Measurements from ENCODE around the gene SLC44A3. TPM values are rescaled to one million over a fixed set of nuclear protein-coding genes. Genes with fewer than 3 reads are reported as not detected.

Gene SLC44A3
- total RNA-seq, 4 donors from 2014 or later, result 0.63 to 1.7 (median 0.83) TPM

DNA sequence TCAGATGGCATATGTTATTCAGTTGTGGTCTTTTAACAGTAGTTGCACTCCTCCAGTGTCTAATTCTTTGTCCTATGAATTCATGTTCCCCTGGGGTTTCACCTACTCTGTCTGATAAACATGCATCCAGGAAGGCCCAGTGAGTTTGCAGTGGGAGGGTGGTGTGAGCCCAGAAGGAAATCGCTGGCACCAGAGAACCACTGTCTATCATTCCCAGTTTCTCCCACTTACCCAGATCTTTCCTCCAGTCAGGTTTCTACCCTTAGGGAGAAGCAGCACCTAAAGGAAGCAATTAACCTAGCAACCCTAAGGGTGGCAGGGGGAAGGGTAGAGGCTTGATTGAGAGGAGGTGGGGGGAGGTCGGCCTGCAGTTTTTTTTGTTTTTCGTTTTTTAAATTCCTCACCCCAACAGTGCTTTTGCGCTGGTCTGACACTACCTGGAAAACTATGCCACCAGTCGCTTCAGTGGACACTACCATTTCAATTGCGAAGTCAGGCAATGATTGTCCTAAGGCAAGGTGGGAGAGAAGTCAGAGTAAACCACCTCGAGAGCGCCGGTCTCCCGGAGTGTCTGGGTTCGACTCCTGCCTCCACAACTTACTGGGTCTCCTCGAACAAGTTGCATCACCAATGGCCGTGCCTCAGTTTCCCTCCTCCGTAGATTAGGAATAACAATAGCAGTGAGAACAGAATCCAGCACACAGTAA lies 766 bp upstream of the SLC44A3 start:
- intact Hi-C loops (cut with DNase I), result no loop called here
- WGBS, result 55% methylated on average over 14 of the region's 14 CpGs
- TF ChIP-seq EP300 (IDR thresholded peaks at IDR 0.05), result no peak
- TF ChIP-seq POLR2AphosphoS5 (IDR thresholded peaks at IDR 0.05), result no peak
- TF ChIP-seq POLR2A (IDR thresholded peaks at IDR 0.05; ENCODE audit: low read depth), result no peak
- TF ChIP-seq CTCF (IDR thresholded peaks at IDR 0.05), result no peak

DNA sequence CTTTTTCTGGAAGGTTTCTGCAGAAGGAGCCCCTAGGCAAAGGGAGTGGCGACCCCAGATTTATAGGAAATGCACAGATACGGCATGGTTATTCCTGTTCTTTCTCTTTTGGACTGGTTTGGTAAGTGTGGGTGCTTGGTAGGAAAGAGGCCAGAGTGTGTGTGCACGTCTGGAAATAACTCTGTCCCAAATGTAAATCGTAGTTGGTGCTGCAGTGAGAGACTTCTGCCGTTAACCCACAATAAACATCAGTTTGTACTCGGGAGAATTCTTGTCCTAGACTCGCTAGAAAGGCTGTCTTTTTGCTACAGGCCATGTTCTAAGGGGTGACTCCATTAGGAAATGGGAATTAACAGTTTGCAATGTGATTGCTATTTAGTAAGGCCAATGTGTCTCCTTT lies 779 bp downstream of the SLC44A3 start:
- H3K4me1 ChIP-seq, result peaks cover 5 to 16% (median 14%) of the 10 kb centered on the region in 4 donors
- H3K27me3 ChIP-seq, result no peaks in the 10 kb centered on the region
- DNase-seq (ENCODE audit: extremely low spot score), result no peak
- no peak for TF ChIP-seq POLR2A (IDR thresholded peaks at IDR 0.05; ENCODE audit: low read depth)
- no peak for TF ChIP-seq EP300 (IDR thresholded peaks at IDR 0.05)
- no peak for TF ChIP-seq CTCF (IDR thresholded peaks at IDR 0.05)
- no peak for TF ChIP-seq POLR2AphosphoS5 (IDR thresholded peaks at IDR 0.05)
- peak overlapping the region; percentile 62 to 84 (median 68) for H3K4me3 ChIP-seq
- 82% methylated on average over 6 of the region's 7 CpGs for WGBS
- no peaks in the 10 kb centered on the region for H3K36me3 ChIP-seq
- H3K9me3 ChIP-seq, result no peaks in the 10 kb centered on the region
- no peak overlapping the region for H3K27ac ChIP-seq (replicated peaks in 1 of 4)
- intact Hi-C loops (cut with DNase I), result no loop called here

More for the DNA sequence above, 766 bp upstream of the SLC44A3 start:
- Histone ChIP-seq H3K36me3 (no peaks in the 10 kb centered on the region), H3K27ac (replicated peaks in 1 of 4) (peak overlapping the region in 1 of 4 donors; percentile 56), H3K9me3 (no peaks in the 10 kb centered on the region), H3K27me3 (no peaks in the 10 kb centered on the region), H3K4me3 (peak overlapping the region; percentile 62 to 84 (median 68)), H3K4me1 (peaks cover 5 to 16% (median 14%) of the 10 kb centered on the region in 4 donors)
- DNase-seq (ENCODE audit: extremely low spot score), result no peak

DNA sequence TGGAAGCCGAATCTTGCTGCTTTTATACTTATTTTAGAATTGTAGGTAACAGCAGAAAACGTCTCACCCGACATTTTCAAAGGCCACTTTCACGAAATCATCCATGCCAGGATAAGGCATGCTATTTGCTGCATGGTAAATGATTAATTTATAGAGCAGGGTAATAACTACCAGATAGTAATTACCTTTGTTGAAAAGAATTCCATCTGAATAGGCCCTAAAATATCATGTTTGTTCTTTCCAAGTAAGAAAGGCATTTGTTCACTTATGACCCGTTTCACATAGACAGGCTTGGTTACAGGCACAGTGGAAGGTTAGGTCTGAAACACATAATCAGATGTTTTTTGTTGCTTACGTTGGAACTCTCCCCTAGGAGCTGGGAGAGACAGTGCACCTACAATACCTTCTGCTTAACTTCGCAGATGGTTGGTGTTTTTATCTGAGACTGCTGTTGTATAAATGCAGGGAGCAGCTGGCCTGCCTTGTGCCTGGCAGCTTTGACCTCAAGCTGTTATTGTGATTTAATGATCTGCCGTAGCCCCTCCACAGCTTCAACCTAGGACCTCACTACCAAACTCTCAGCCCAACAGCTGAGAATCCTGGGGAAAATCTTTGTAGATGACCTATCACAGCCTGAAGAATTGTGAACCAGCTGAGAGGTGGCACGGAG lies 1.6 kb downstream of the SLC44A3 start:
- Histone ChIP-seq H3K9me3 (no peaks in the 10 kb centered on the region), H3K4me3 (no peak overlapping the region), H3K27me3 (no peaks in the 10 kb centered on the region), H3K36me3 (no peaks in the 10 kb centered on the region), H3K4me1 (peaks cover 5 to 16% (median 14%) of the 10 kb centered on the region in 4 donors), H3K27ac (replicated peaks in 1 of 4) (no peak overlapping the region)
- intact Hi-C loops (cut with DNase I), result no loop called here
- no peak for DNase-seq (ENCODE audit: extremely low spot score)
- TF ChIP-seq CTCF (IDR thresholded peaks at IDR 0.05) (no peak), POLR2AphosphoS5 (IDR thresholded peaks at IDR 0.05) (no peak), EP300 (IDR thresholded peaks at IDR 0.05) (no peak), POLR2A (IDR thresholded peaks at IDR 0.05; ENCODE audit: low read depth) (no peak)
- whole genome bisulfite sequencing, result 92% methylated on average over 9 of the region's 9 CpGs

DNA sequence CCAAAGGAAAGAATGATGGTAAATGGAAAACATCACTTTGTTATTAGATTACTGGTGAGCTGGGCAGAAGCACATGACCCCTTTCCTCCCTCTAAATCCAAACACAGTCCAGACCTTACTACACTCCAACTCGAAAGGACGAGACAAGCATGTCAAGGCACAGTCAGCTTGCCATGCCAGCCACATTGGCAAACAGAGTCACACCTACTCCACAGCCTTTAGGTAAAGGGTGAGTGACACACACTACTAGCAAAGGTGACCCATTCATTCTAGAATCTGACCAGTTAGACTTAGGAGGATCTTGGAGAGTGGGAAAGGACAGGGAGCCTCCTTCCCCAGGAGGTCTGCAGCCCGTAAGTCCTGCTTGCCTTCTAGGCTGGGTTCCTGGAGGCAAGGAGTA lies 3.0 kb downstream of the SLC44A3 start:
- Histone ChIP-seq H3K27ac (replicated peaks in 1 of 4) (no peak overlapping the region), H3K27me3 (no peaks in the 10 kb centered on the region), H3K36me3 (no peaks in the 10 kb centered on the region), H3K9me3 (no peaks in the 10 kb centered on the region), H3K4me3 (no peak overlapping the region), H3K4me1 (peaks cover 5 to 16% (median 14%) of the 10 kb centered on the region in 4 donors)
- 76% methylated on average over 3 of the region's 3 CpGs for WGBS
- intact Hi-C loops (cut with DNase I), result no loop called here
- no peak for TF ChIP-seq EP300 (IDR thresholded peaks at IDR 0.05)
- TF ChIP-seq POLR2AphosphoS5 (IDR thresholded peaks at IDR 0.05), result no peak
- TF ChIP-seq POLR2A (IDR thresholded peaks at IDR 0.05; ENCODE audit: low read depth), result no peak
- no peak for TF ChIP-seq CTCF (IDR thresholded peaks at IDR 0.05)
- no peak for DNase-seq (ENCODE audit: extremely low spot score)
